Subcutaneous abdominal adipose tissue (tissue), 5 donors: ENCODE results near the gene ATP11C.
A peak's percentile ranks its signal among the peaks of the same experiment; 100 is the strongest.
"Not testable (repeated sequence)": the region's sequence is repeated elsewhere in the genome, so short reads cannot be mapped to it uniquely, and the experiment has no call there.

Source experiments
- H3K27ac ChIP-seq: one replicate; pipeline ENCODE4 v1.7.0; 2013; ENCODE audit warnings: low read depth, mild to moderate bottlenecking, inconsistent platforms, low read length, moderate library complexity
- H3K27me3 ChIP-seq, 5 donors: one replicate each; pipeline ENCODE4 v1.7.0; 2013; ENCODE audit warnings: low read length in 5 of 5, inconsistent platforms in 1 of 5; ENCODE audit not compliant: control insufficient read depth in 5 of 5, insufficient read depth in 4 of 5
- H3K36me3 ChIP-seq, 5 donors: one replicate each; pipeline ENCODE4 v1.7.0; 2013; ENCODE audit warnings: low read length in 5 of 5; ENCODE audit not compliant: control insufficient read depth in 5 of 5, insufficient read depth in 5 of 5
- H3K4me1 ChIP-seq, 5 donors: one replicate each; pipeline ENCODE4 v1.7.0; 2013; ENCODE audit warnings: low read length in 5 of 5, mild to moderate bottlenecking in 3 of 5, moderate library complexity in 1 of 5; ENCODE audit not compliant: control insufficient read depth in 5 of 5, insufficient read depth in 5 of 5
- H3K4me3 ChIP-seq, 5 donors: one replicate each; pipeline ENCODE4 v1.7.0; 2013; ENCODE audit warnings: low read length in 5 of 5, low read depth in 1 of 5
- H3K9ac ChIP-seq, 5 donors: one replicate each; pipeline ENCODE4 v1.7.0; 2013; ENCODE audit warnings: low read length in 5 of 5, mild to moderate bottlenecking in 4 of 5, moderate library complexity in 3 of 5
- H3K9me3 ChIP-seq, 5 donors: one replicate each; pipeline ENCODE4 v1.7.0; 2013; ENCODE audit warnings: low read length in 5 of 5; ENCODE audit not compliant: control insufficient read depth in 5 of 5
- donor health status: healthy.
- donor health status: healthy.
- donor health status: healthy.
- donor health status: healthy.
- donor health status: healthy.

The ATP11C gene

DNA sequence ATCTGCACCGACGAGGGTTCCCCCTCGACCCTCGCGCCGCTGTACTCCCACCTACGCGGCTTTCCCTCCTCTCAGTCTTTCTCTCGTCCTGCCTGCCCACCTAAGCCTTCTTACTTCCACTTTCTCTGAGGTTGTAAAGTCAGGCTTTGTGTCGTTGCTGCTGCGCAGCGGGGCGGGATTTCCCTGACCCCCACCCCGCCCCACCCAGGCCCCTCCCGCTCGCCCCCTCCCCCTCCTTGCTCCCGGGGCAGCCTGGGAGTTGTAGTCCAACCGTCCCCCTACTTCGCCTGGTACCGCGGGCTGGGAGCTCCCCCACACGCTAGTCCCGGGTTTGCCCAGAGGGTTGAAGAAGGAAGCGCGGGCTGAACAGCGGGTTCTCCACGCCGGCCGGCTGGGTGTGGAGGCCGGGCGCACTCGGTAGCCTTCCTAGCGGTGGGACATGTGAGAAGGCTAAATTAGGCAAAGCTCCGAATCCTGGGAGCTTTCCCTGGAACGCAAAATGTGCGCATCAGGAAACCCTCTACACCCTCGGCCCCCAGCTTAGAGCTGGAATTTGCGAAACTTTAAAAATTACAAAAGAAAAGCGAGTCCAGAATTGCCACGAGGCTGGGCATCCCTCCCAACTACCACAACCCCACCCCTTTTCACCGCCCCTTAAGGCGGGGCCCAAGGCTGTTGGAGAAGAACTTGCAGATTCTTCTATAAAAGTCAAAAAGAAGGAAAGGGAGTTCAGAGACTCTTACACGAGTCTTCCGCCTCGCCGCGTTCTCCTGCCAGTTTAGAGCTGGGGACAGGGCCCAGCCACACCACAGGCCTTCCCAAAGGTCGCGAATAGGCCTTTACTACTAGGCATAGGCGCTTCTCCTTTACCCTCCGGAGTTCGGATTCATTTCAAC, at the start of gene ATP11C:
TSS of gene ATP11C (minus strand) at position 153 of the 896 bp plus-strand sequence. CDS start 1,011 bp downstream, outside the sequence.
- peak within 1 kb of the TSS in 4 of 5 donors; percentile 62 to 77 (median 68) for H3K9ac ChIP-seq
- H3K27ac ChIP-seq, result peak within 1 kb of the TSS; percentile 88
- H3K27me3 ChIP-seq, result peaks cover 0 to 3% (median 2%) of the 10 kb centered on the region in 5 donors
- no peaks in the 10 kb centered on the region for H3K9me3 ChIP-seq
- H3K4me1 ChIP-seq, result peaks cover 0 to 14% (median 4%) of the 10 kb centered on the region in 5 donors
- peak within 1 kb of the TSS; percentile 70 to 78 (median 72) for H3K4me3 ChIP-seq
- no peaks in the 10 kb centered on the region for H3K36me3 ChIP-seq

DNA sequence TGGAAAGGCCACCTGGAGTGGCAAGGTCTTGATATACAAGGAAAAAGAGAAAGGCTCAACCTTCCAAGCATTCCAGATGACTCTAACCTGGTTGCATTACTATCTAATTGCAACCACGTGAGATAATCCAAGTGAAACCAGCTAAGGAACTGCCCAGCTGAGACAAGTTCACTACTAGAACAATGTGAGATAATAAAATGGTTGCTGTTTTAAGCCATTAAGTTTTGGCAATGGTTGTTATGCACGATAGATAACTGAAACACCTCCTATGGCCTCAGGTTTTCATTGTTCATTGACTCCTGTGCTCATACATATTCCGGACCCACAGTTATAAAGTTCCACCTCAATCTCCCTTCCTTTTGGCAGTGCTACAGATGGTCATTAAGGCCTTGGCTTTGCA, 41.6 kb upstream of the ATP11C start:
- Histone ChIP-seq H3K27me3 (peaks cover 0 to 6% (median 2%) of the 10 kb centered on the region in 5 donors), H3K27ac (no peak overlapping the region), H3K36me3 (no peaks in the 10 kb centered on the region), H3K4me3 (no peak overlapping the region), H3K9ac (no peak overlapping the region), H3K9me3 (peaks cover 2 to 12% (median 5%) of the 10 kb centered on the region in 5 donors), H3K4me1 (peaks cover 0 to 20% (median 7%) of the 10 kb centered on the region in 5 donors)

DNA sequence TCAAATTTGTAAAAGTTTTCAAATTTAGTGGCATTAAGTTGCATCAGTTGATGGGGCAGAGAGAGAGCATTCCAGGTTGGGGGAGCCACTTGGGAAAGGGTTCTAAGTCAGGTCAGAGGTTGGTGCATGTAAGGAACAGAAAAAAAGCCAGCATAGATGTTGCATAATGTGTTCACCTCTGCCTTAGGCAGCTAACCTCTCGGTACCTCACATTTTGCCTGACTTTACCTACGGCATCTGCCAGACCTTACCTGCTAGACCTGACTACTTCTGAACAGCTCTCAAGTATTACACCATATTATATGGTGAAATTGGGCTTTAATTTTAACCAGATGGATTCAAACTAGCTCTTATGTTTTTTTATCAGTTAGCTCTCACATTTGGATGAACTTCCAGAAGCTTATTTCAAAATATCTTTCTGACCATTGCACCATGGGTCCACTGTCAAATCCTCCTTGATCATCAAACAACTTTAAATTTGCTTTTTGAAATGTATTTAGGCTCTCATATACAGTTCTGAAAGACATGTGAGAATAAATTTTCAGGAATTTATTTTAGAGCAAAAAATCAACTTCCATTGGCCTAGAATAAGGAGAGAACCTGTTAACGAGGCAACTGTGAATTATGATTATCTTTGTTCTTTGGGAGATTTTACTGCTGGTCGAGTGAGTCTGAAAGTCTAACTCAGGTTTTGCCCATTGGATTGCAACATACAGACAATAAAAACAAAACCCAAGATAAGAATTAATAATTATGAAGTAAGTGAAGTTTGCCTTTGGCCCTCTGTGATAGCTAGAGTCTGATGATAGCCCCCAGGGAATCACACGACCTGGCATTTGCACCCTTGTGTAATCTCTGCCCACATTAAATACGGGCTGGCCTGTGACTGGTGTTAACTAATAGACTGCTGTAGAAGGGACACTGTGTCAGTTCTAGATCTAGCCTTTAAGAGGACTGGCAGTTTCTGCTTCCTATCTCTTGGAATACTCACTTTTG, 40.1 kb upstream of the ATP11C start:
- Histone ChIP-seq H3K9ac (no peak overlapping the region), H3K4me1 (peaks cover 0 to 20% (median 7%) of the 10 kb centered on the region in 5 donors), H3K36me3 (no peaks in the 10 kb centered on the region), H3K27me3 (peaks cover 0 to 6% (median 2%) of the 10 kb centered on the region in 5 donors), H3K4me3 (no peak overlapping the region), H3K27ac (no peak overlapping the region), H3K9me3 (peaks cover 2 to 12% (median 5%) of the 10 kb centered on the region in 5 donors)

DNA sequence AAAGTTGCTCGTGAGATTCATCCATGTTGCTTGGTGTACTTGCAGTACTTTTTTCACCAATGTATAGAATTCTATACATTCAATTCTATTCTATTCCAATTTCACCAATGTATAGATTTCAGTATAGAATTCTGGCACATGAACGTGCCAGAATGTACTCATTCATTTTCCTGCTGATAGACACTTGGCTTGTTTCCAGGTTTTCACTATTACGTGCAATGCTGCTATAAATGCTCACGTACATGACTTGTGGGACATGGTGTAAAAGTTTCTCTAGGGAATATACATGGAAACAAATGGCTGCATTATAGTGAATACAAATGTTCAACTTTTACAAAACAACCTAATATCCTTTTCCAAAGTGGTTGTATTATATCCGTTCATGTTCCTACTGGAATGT, 39.3 kb upstream of the ATP11C start:
- Histone ChIP-seq H3K4me1 (peaks cover 0 to 20% (median 7%) of the 10 kb centered on the region in 5 donors), H3K9me3 (peaks cover 2 to 9% (median 5%) of the 10 kb centered on the region in 5 donors), H3K9ac (no peak overlapping the region), H3K36me3 (no peaks in the 10 kb centered on the region), H3K27me3 (peaks cover 0 to 6% (median 2%) of the 10 kb centered on the region in 5 donors), H3K4me3 (no peak overlapping the region), H3K27ac (no peak overlapping the region)

DNA sequence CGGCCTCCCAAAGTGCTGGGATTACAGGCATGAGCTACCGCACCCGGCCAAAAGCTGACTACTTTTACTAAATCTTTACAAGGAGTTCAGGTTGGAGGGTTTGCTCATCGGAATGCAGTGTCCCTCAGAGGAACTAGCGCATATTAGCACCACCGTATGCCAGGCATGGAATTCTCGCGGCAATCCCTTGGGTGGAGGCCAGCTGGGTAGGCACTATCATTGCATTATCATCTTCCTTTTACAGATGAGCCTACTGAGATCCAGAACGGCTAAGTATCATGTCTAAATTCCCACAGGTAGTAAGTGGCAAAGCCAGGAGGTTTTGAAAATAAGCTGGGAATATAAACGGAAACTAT, 38.5 kb upstream of the ATP11C start:
- Histone ChIP-seq H3K4me1 (peaks cover 0 to 20% (median 7%) of the 10 kb centered on the region in 5 donors), H3K27me3 (peaks cover 0 to 6% (median 2%) of the 10 kb centered on the region in 5 donors), H3K9ac (no peak overlapping the region), H3K4me3 (peak overlapping the region in 1 of 5 donors; percentile 55), H3K27ac (no peak overlapping the region), H3K36me3 (no peaks in the 10 kb centered on the region), H3K9me3 (peaks cover 0 to 4% (median 2%) of the 10 kb centered on the region in 5 donors)

DNA sequence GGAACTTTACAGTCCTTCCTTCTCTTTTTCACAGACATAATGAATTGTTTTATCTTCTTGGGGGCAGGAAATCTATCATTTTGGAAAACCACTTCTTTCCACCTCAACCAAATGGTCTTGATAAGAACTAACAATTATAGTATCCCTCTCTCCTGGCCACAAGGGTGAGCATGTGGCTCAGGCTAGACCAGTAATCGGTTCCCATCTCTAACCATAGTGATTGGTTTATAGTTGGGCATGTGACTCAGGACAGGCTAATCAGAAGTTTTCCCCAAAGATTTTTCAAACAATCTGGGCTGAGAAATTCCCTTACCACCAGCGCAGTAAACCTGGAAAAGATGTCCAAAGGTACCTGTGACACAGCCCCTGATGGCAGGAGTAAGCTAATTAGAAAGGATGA, 36.4 kb upstream of the ATP11C start:
- Histone ChIP-seq H3K9ac (no peak overlapping the region), H3K36me3 (no peaks in the 10 kb centered on the region), H3K4me1 (peaks cover 0 to 20% (median 7%) of the 10 kb centered on the region in 5 donors), H3K27me3 (peaks cover 0 to 6% (median 2%) of the 10 kb centered on the region in 5 donors), H3K27ac (no peak overlapping the region), H3K9me3 (no peaks in the 10 kb centered on the region), H3K4me3 (no peak overlapping the region)

DNA sequence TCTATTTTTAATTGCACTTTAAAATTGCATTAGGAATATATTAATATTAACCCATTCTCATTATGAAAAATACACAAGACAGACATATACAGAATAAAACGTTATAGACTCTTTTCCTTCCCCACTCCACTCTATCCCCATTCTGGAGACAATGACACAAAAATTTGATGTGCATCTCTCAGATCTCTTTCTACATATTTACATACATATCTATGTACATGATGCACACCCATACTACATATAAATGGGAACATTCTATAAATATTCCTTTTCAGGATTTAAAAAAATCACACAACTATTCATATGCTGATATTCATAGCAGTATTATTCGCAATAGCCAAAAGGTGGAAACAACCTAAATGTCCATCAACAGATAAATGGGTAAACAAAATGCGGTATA, 34.9 kb upstream of the ATP11C start:
- no peak overlapping the region for H3K9ac ChIP-seq
- H3K4me3 ChIP-seq, result no peak overlapping the region

DNA sequence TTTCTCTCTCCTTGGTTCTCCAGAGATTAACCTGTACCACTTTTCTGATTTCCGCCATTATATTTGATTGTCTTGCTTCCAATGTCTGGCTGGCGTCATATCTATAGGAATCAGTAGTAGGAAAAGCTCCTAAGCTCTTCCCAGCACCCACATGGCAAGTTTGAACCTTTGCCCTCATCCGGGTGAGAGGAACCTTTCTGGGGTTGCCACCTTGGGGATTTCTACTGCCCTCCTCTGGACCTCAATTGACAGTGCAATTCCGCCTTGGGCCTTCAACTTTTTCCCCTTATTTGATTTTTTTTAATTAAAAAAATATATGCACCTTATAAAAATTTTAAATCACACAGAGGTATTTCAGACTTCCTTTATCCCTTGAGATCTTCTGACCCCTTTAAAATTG, 34.4 kb upstream of the ATP11C start:
- no peak overlapping the region for H3K9ac ChIP-seq
- H3K36me3 ChIP-seq, result no peaks in the 10 kb centered on the region
- H3K27ac ChIP-seq, result no peak overlapping the region
- peaks cover 0 to 4% (median 0%) of the 10 kb centered on the region in 5 donors for H3K27me3 ChIP-seq
- H3K9me3 ChIP-seq, result no peaks in the 10 kb centered on the region
- peaks cover 0 to 7% (median 2%) of the 10 kb centered on the region in 5 donors for H3K4me1 ChIP-seq
- H3K4me3 ChIP-seq, result no peak overlapping the region

More for the DNA sequence above, 34.9 kb upstream of the ATP11C start:
- Histone ChIP-seq H3K27me3 (peaks cover 0 to 6% (median 0%) of the 10 kb centered on the region in 5 donors), H3K36me3 (no peaks in the 10 kb centered on the region), H3K4me1 (peaks cover 0 to 9% (median 2%) of the 10 kb centered on the region in 5 donors), H3K27ac (no peak overlapping the region), H3K9me3 (no peaks in the 10 kb centered on the region)

DNA sequence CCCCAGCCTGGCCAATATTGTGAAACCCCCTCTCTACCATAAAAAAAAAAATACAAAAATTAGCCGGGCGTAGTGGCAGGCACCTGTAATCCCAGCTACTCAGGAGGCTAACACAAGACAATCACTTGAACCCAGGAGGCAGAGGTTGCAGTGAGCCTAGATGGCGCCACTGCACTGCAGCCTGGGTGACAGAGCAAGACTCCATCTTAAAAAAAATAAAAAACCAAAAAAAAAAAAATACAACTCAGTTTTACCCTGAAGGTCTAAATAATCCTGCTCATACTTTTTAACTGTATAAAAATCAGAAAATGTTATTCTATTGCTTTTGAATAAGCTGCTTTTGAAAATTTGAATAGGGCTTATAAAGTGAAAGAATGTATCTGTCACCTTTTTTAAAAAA, 33.3 kb upstream of the ATP11C start:
- H3K27ac ChIP-seq, H3K4me3 ChIP-seq, H3K9ac ChIP-seq: not testable (repeated sequence)

More for the DNA sequence above, 33.3 kb upstream of the ATP11C start:
- H3K4me1 ChIP-seq, H3K36me3 ChIP-seq, H3K9me3 ChIP-seq, H3K27me3 ChIP-seq: not testable (repeated sequence)
